Ramos (cell line): ENCODE results near the gene RALGAPA2.

Experiments
- in situ Hi-C: fragments of 300-500 bp; cut with MboI; formaldehyde crosslinking; loops from one replicate; pipeline ENCODE4 v1.14.3; 2022; ENCODE audit warnings: low sequenced_read_pairs; ENCODE audit not compliant: unreplicated experiment

The RALGAPA2 gene

DNA sequence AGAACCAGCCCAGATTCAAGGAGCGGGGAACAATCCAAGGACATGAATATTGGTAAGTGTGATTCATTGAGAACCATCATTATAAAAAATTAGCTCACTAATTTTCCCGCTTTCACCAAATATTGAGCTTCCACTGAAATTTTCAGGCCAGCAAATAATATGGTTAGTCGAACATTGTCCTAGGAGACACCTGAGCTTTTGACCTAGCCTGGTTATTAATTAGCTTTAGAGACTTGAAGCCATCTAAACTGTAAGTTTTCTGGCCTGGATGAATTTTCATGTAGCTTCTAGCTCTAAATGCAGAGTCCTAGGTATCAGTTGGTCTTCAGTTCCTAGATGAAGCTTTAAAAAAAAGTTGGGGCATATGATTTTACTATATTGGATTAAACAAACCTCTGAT is 17.1 kb upstream of the RALGAPA2 start:
- in situ Hi-C loops: no loop called here

- in situ Hi-C loops: no loop called here
Observed at GRCh38 chr20:20721489-20721888, 9.0 kb upstream of the RALGAPA2 start.

DNA sequence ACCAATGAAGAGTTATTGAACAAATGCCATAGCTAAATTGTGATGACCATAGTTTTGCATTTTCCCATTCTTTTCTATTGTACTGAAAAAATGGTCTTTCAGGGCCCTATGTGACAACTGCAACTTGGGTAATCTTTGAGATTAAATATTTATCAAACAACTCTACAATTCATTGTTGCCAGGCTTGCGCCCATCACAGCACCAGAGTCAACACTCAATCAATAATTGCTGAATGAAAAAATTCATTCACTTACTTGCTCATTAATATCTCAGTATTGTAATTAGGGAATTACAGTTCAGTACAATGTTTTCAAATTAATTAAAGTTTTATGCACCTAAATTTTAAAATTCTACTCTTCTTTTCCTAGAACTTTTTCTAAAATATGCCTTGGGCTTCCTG is 7.7 kb upstream of the RALGAPA2 start:
- in situ Hi-C loops: no loop called here

DNA sequence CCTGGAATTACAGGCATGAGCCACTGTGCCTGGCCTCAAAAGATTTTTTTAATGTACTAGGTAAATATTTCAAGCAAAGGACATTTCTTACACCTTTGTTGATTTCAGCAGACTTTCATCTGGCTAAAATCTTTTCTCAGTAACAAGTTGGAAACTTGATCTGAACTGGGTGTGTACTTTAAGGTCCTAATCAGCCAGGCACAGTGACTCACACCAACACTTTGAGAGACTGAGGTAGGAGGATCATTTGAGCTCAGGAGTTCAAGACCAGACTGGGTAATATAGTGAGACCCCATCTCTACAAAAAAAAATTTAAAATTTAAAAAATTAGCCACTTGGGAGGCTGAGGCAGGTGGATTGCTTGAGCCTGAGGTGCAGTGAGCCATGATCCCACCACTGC is 7.0 kb upstream of the RALGAPA2 start:
- in situ Hi-C loops: no loop called here

- in situ Hi-C loops: no loop called here
Observed at GRCh38 chr20:20713244-20713765, 861 bp upstream of the RALGAPA2 start.

DNA sequence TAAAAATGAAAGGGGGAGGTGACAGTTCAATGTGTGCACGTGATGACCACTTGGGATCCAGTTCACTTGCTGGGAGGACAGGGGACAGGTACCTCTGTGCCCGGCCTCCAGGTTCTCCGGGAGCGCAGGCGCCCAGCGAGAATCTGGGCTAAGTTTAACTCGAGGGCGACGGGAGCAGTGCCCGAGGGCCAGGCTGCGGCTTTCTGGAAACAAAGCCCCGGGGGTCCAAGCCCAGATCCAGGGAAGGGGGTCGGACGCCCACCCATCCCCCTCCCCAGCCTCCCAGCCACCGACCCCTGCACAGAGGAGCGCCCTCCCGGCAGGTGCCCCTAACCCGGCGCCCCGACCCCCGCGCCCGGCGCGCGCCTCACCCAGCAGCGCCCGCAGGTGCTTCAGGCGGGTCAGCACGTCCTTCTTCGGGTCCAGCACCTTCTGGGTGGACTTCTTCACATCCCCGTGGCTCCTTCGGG is 405 bp downstream of the RALGAPA2 start:
- in situ Hi-C loops: no loop called here

GRCh38 chr20:20711413-20711812 is 1.0 kb downstream of the RALGAPA2 start:
- in situ Hi-C loops: no loop called here

GRCh38 chr20:20710443-20711315 is 1.8 kb downstream of the RALGAPA2 start:
- in situ Hi-C loops: no loop called here

DNA sequence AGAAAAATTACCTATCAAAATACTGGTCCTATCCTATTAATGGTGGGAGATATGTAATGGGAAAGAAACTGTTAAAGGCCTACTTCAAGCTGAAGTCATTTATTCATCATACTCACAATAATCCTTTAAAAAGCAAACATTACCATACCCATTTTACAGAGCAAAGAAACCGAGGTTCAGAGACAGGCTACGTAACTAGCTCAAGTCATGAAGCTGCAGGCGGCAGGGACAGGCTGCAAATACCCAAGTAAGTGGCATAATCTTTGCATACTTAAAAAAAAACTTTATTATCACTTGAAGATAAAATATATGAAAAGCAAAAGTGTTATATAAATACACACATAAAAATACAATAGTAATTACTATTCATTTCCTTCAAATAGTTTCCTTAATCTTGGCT is 2.6 kb downstream of the RALGAPA2 start:
- in situ Hi-C loops: no loop called here

GRCh38 chr20:20706285-20706684 is 6.2 kb downstream of the RALGAPA2 start:
- in situ Hi-C loops: no loop called here

GRCh38 chr20:20702330-20703245 is 9.9 kb downstream of the RALGAPA2 start:
- in situ Hi-C loops: no loop called here

- in situ Hi-C loops: no loop called here
Observed at GRCh38 chr20:20699917-20700316, 12.5 kb downstream of the RALGAPA2 start.

DNA sequence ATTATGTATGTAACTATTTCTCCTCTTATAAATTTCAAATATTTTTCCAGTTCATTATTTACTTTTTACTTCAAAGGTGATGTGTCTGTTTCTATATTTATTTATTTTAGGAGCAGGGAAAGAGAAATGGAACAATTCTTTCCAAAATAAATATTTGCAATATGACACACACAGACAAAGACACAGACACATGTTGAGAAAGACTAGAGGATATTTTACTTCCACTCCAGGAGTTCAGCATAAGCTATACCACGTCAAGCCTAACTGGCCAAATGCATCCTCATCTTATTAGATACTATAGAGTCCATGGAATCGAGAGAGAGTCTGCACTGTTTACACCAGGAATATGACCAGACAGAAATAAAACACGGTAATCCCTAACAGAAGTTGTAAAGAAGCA is 13.3 kb downstream of the RALGAPA2 start:
- in situ Hi-C loops: no loop called here

GRCh38 chr20:20697325-20697845 is 15.1 kb downstream of the RALGAPA2 start:
- in situ Hi-C loops: no loop called here

- in situ Hi-C loops: no loop called here
Observed at GRCh38 chr20:20695250-20695816, 17.1 kb downstream of the RALGAPA2 start.

- in situ Hi-C loops: no loop called here
Observed at GRCh38 chr20:20694591-20694990, 17.9 kb downstream of the RALGAPA2 start.

DNA sequence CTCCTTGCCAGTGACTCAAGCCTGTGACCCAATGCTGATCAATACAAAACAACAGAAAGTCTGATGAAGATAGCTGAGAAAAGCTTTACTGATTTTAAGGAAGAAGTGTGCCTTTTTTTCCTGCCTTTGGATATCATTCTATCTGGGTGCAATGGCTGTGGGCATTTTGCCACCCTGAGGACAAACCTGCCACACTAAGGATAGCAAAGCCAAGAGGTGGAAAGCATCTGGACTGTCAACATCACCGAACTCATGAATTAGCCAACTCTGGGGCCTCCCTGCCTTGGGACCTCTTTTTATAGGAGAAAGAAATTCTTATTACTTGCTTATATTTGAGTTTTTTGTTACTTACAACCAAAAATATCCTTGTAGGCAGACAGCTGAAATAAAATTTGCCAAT is 19.9 kb downstream of the RALGAPA2 start:
- in situ Hi-C loops: no loop called here

DNA sequence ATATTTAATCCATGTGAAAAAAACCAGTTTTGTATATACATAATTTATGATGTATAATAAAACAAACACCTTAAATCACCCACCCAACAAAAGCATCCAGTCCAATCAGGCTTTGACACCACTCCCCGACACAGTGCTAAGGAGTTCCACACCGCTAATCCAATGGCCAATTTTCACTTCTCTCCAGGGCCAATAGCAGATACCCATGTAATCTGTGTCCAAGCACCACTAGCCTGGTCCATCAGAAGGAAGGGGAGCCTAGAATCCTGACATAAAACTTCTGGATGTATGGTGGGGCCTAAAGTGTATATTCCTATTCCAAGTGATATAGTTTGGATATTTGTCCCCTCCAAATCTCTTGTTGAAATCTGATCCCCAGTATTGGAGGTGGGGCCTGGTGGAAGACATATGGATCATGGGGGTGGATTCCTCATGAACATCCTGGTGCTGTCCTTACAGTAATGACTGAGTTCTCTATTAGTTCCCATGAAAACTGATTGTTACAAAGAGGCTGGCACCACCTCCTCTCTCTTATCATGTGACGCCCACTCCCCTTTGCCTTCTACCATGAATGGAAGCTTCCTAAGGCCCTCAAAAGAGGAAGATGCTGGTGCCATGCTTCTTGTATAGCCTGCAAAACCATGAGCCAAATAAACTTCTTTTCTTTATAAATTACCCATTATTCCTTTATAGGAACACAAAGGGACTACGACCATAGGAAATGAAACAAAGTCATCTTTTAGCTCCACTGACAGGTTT is 20.8 kb downstream of the RALGAPA2 start:
- in situ Hi-C loops: no loop called here

DNA sequence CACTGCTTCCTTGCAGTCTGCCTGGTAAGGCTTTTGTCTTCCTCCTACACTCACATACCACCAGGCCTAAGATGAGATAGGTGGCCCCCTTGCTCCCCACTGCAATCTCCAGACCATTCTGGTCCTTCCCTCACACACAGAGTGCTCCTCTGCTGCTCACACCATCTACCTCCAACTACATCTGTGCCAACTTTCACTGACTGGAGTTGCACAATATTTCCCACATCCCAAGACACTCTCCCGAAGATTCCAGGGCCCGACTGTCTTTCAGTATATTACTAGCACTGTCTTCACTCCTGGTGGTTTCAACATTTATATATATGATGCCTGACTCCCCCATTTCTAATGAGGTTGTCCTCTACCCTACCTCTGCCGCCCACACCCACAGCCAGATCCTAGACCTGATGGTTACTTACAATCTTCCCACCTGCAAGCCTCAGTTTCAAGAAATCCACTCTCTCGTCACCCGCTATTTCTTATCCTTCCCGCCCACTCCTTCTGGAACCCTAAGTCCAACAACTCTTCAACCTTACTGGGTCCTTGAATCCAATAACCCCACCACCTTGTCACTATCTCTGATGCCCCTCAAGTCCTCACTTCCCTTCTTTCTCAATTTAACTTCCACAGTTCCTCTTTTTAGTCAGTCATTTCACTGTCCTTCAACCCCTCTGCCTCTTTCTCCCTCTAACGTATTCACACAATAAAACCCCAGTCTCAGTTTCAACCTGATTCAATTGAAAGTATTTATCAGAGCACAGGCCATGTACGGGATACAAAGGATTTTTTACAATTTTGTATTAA is 21.6 kb downstream of the RALGAPA2 start:
- in situ Hi-C loops: no loop called here
